H1 (cell line): Measurements from ENCODE around the gene TCEANC2. TPM values are rescaled to one million over a fixed set of nuclear protein-coding genes. Genes with fewer than 3 reads are reported as not detected.

Experiments
- CTCF ChIP-seq, 3 experiments: IDR thresholded peaks; 1 replicate in 2 of 3; 2 replicates in 1 of 3; pipeline versions ENCODE4 v1.5.1 to v1.6.1; 2011; ENCODE audit warnings: low read length in 3 of 3, mild to moderate bottlenecking in 3 of 3, inconsistent platforms in 2 of 3, low read depth in 1 of 3, moderate library complexity in 1 of 3; ENCODE audit not compliant: insufficient read depth in 1 of 3; ENCODE audit errors: control extremely low read depth in 1 of 3
- E2F6 ChIP-seq: IDR thresholded peaks from 2 replicates; pipeline ENCODE4 v1.6.1; 2012; ENCODE audit warnings: inconsistent platforms
- KDM5A ChIP-seq: fragments of 200-600 bp; IDR thresholded peaks from 2 replicates; pipeline ENCODE4 v1.7.1; 2012; ENCODE audit warnings: mild to moderate bottlenecking, low read length, inconsistent platforms, mixed read lengths
- SIN3A ChIP-seq, 2 experiments: IDR thresholded peaks in 1 of 2; conservative IDR thresholded peaks in 1 of 2; 2 replicates each; pipeline ENCODE4 v1.6.1; 2011 to 2012; ENCODE audit warnings: low read length in 2 of 2, improper control_type of control experiment in 1 of 2, low read depth in 1 of 2, mild to moderate bottlenecking in 1 of 2
- SRF ChIP-seq: IDR thresholded peaks from 2 replicates; pipeline ENCODE4 v1.6.1; 2011; ENCODE audit warnings: mild to moderate bottlenecking, low read depth, low read length, moderate library complexity
- polyA plus RNA-seq, 7 experiments: library from polyadenylated mRNA; depleted of rRNA in 3 of 7; stranded (reverse) in 5 of 7; unstranded in 2 of 7; fragments of >200 nt in 5 of 7; fragments of 200-250 nt in 2 of 7; gene quantifications; 1 replicate in 5 of 7; 2 replicates in 1 of 7; 4 replicates in 1 of 7; pipeline versions ENCODE4 v1.2.1 to v1.2.3, GENCODE V29; 2011 to 2013; ENCODE audit warnings: missing spikeins in 2 of 7, mixed read lengths in 2 of 7
- total RNA-seq: library from RNA; stranded (reverse); fragmentation: NEBNext Ultra II Directional; extraction: Animal tissue kit (Norgen Biotek cat#: 25700); gene quantifications from 2 replicates; pipeline ENCODE4 v1.2.1, GENCODE V29; 2021

The TCEANC2 gene
- total and polyA plus RNA-seq, 2 of the 8 experiments (the other 6 are each of a cell fraction or from before 2014, with no cell fraction given), result 4.2 to 8.2 TPM

- TF ChIP-seq CTCF (IDR thresholded peaks at IDR 0.05; ENCODE audit: control extremely low read depth in 1 of 3, insufficient read depth in 1 of 3, low read depth in 1 of 3, low read length in 3 of 3) (no peak), E2F6 (no peak), SRF (no peak), SIN3A (conservative IDR thresholded peaks at IDR 0.05 in 1 of 2, IDR thresholded peaks at IDR 0.05 in 1 of 2; ENCODE audit: low read depth in 1 of 2, low read length in 2 of 2) (no peak), KDM5A (no peak)
Observed at GRCh38 chr1:54112705-54113368, 59.4 kb downstream of the TCEANC2 start (continued).
